Measurements from ENCODE around the gene TRAF3.

TRAF3 gene

DNA sequence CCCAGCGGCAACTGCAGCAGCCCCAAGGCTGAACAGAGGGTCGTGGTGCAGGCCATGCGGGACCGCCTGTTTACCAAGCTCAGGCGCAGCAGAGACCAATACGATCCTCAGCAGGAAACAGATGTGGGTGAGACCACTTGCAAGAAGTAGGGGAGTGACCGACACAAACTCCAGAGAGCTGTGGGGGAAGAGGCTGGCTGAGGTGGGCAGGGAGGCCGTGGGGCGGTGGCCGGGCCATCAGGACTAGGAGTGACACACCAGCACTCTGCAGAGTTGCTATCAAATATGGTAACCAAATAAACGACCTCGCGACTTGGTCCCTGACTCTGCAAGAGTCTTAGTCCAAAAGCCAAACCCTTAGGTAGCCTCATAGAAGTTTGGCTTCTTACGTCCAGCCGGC lies 175.9 kb downstream of the TRAF3 start:
- Histone ChIP-seq H3K36me3 (ENCODE audit: insufficient read depth, low read length) (peaks cover 34% of the 10 kb centered on the region), H3K79me2 (ENCODE audit: control insufficient read depth, insufficient read depth, low read length, unreplicated experiment) (no peaks in the 10 kb centered on the region), H3K27me3 (ENCODE audit: insufficient read depth, low read length) (no peaks in the 10 kb centered on the region), H3K4me1 (ENCODE audit: control insufficient read depth, insufficient read depth, low read length, unreplicated experiment) (no peaks in the 10 kb centered on the region), H2AFZ (ENCODE audit: low read length, unreplicated experiment) (no peak overlapping the region), H3K27ac (ENCODE audit: low read depth, low read length) (no peak overlapping the region), H3K4me3 (ENCODE audit: low read depth, low read length) (no peak overlapping the region)

DNA sequence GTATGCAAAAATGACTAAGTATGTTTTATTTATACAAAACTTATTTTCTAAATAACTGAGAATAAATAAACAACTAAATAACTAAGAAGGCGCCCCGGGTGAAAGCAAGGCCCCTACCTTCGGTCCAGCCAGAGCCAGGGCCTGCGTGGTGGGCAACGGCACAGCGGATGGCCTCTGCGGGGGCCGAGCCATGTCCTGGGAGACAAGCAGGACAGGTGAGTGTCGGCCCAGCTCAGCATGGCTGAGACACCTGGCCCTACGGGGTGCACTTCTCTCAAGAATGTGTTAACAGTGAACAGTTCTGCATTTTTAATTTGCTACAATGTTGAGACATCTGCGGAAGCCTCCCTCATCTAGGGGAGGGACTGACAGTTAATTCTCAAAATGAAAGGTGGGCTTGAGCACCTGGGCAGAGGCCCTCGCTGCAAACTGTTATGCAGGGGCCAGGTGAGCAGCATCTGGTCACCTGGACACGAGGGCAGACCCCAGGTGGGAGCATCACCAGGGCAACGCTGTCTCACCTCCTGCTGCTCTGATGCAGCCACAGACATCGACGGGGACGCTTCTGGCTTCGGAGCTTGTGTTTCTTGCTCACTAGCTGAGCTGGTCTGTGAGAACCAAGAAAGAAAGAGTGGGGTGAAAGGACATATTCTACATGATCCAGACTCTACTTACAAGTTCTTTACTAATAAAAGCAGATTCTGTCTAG lies 177.0 kb downstream of the TRAF3 start:
- no peaks in the 10 kb centered on the region for H3K79me2 ChIP-seq (ENCODE audit: control insufficient read depth, insufficient read depth, low read length, unreplicated experiment)
- H3K4me3 ChIP-seq (ENCODE audit: low read depth, low read length), result no peak overlapping the region
- no peak overlapping the region for H2AFZ ChIP-seq (ENCODE audit: low read length, unreplicated experiment)
- H3K4me1 ChIP-seq (ENCODE audit: control insufficient read depth, insufficient read depth, low read length, unreplicated experiment), result no peaks in the 10 kb centered on the region
- H3K36me3 ChIP-seq (ENCODE audit: insufficient read depth, low read length), result peaks cover 32% of the 10 kb centered on the region
- H3K27ac ChIP-seq (ENCODE audit: low read depth, low read length), result no peak overlapping the region
- no peaks in the 10 kb centered on the region for H3K27me3 ChIP-seq (ENCODE audit: insufficient read depth, low read length)

DNA sequence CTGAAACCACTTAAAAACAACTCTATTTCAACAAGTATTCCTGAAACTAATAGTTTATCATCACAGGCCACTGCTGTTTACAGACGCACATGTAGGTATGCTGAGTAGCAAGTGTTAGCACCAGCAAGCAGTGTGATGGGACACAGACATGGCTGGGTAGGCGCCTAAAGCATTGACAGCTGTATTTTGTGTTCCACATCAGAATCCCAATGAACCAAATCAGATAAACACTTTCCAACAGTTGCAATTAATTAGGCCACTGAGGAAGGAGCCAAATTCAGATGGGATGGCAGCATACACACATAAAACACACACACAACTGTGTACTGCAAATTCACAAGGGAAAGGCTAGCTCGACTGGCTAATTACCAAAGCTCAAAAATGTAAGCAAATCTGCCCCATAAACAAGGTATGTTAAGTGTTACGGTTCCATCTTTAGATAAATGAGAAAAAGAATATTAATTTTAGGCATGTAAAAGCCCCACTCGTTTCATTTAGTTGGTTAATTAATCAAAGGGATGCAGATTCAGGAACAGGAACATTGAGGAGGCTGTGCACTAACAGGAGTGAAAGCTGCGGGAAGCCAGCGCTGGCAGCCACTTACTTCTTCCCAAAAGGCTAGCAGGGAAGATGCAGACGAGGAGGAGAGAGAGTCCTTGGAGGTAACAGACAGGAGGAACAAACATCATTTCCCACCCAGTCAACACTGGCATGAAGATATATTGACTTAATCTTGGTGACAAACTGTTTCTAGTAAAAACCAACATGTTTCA lies 178.6 kb downstream of the TRAF3 start:
- Histone ChIP-seq H3K27me3 (ENCODE audit: insufficient read depth, low read length) (no peaks in the 10 kb centered on the region), H3K4me3 (ENCODE audit: low read depth, low read length) (no peak overlapping the region), H3K27ac (ENCODE audit: low read depth, low read length) (no peak overlapping the region), H2AFZ (ENCODE audit: low read length, unreplicated experiment) (no peak overlapping the region), H3K4me1 (ENCODE audit: control insufficient read depth, insufficient read depth, low read length, unreplicated experiment) (no peaks in the 10 kb centered on the region), H3K79me2 (ENCODE audit: control insufficient read depth, insufficient read depth, low read length, unreplicated experiment) (no peaks in the 10 kb centered on the region), H3K36me3 (ENCODE audit: insufficient read depth, low read length) (peaks cover 33% of the 10 kb centered on the region)

- Histone ChIP-seq H2AFZ (ENCODE audit: low read length, unreplicated experiment) (no peak overlapping the region), H3K36me3 (ENCODE audit: insufficient read depth, low read length) (peaks cover 23% of the 10 kb centered on the region)
These were observed 180.0 kb downstream of the TRAF3 start for GRCh38 chr14:102957222-102957621.

DNA sequence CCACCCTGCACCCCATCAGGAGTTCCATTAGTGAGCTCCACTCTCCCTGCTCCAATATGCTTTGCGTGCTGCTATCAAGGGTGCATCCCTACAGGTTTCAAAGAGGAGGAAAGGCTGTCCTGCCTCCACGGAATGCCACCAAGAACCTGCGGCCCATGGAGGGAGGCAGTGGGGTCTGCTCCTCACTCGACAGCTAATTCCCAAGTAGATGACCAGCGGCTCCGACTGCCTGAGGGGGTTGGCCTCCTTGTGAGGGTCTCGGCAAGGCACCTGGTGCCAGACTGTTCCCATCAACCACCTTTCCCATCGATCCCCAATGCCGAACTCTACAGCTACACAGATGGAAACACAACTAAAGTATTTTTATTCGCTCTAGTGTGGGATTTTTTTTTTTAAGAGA lies 181.2 kb downstream of the TRAF3 start:
- Histone ChIP-seq H2AFZ (ENCODE audit: low read length, unreplicated experiment) (no peak overlapping the region), H3K4me3 (ENCODE audit: low read depth, low read length) (no peak overlapping the region), H3K27me3 (ENCODE audit: insufficient read depth, low read length) (no peaks in the 10 kb centered on the region), H3K36me3 (ENCODE audit: insufficient read depth, low read length) (peaks cover 22% of the 10 kb centered on the region), H3K4me1 (ENCODE audit: control insufficient read depth, insufficient read depth, low read length, unreplicated experiment) (no peaks in the 10 kb centered on the region), H3K79me2 (ENCODE audit: control insufficient read depth, insufficient read depth, low read length, unreplicated experiment) (no peaks in the 10 kb centered on the region), H3K27ac (ENCODE audit: low read depth, low read length) (no peak overlapping the region)

More at GRCh38 chr14:102957222-102957621, 180.0 kb downstream of the TRAF3 start:
- Histone ChIP-seq H3K27me3 (ENCODE audit: insufficient read depth, low read length) (no peaks in the 10 kb centered on the region), H3K27ac (ENCODE audit: low read depth, low read length) (no peak overlapping the region), H3K4me1 (ENCODE audit: control insufficient read depth, insufficient read depth, low read length, unreplicated experiment) (no peaks in the 10 kb centered on the region), H3K79me2 (ENCODE audit: control insufficient read depth, insufficient read depth, low read length, unreplicated experiment) (no peaks in the 10 kb centered on the region), H3K4me3 (ENCODE audit: low read depth, low read length) (no peak overlapping the region)

Data from ACC112 (cell line).